ENCODE results near the gene PHLDB2.

DNA sequence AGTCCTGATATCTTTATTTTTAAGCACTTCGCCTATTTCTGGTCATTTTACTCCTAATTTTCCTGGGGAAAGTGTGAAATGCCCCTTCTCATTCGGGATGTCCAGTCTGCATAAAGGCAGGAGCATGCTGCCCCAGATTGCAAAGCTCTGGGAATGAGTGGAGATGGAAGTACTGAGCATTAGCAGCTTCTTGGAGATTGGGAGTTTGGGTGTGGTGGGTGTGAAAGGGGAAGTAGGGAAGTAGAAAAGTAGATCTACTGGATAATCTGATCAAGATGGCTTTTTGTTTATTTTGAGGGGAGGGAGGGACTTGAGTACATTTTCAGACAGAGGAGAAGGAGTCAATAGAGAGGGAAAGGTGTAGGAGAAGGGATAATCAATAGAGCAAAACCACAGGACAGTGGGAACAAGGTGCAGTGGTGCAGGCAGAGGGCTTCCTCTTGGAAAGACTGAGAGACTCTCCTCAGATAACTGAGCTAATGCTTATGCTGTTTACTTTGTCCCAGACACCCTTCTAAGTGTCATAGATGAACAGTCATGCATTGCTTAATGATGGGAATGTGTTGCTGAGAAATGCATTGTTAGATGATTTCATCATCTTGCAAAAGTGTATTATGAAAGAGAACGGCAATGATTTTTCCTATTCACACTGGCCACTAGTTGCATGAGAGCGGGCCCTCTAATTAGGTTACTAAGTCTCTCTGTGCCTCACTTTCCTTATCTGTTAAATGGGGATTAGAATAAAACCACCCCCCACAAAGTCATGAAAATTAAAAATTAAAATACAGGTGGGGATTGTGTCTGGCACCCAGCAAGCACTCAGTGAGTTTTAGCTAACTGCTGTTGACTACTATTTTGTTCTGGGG, 45.5 kb downstream of the PHLDB2 start:
- TF ChIP-seq OSR1 (CRISPR knock-in tag; IDR thresholded peaks at IDR 0.05) (no peak), PATZ1 (CRISPR knock-in tag; IDR thresholded peaks at IDR 0.05; ENCODE audit: borderline replicate concordance) (no peak), ZNF8 (CRISPR knock-in tag; IDR thresholded peaks at IDR 0.05) (no peak), ESRRG (CRISPR knock-in tag; IDR thresholded peaks at IDR 0.05) (no peak), CSDC2 (CRISPR knock-in tag; IDR thresholded peaks at IDR 0.05) (no peak), ZNF565 (CRISPR knock-in tag; conservative IDR thresholded peaks at IDR 0.05; ENCODE audit: low read depth) (no peak), ISL1 (CRISPR knock-in tag; IDR thresholded peaks at IDR 0.05) (no peak), ARNTL (CRISPR knock-in tag; IDR thresholded peaks at IDR 0.05; ENCODE audit: borderline replicate concordance, low read depth) (no peak), TCF4 (CRISPR knock-in tag; IDR thresholded peaks at IDR 0.05; ENCODE audit: borderline replicate concordance) (no peak), TOX (CRISPR knock-in tag; IDR thresholded peaks at IDR 0.05; ENCODE audit: borderline replicate concordance) (no peak), GLIS3 (CRISPR knock-in tag; IDR thresholded peaks at IDR 0.05) (no peak)
- TF ChIP-seq, protein P1, sequence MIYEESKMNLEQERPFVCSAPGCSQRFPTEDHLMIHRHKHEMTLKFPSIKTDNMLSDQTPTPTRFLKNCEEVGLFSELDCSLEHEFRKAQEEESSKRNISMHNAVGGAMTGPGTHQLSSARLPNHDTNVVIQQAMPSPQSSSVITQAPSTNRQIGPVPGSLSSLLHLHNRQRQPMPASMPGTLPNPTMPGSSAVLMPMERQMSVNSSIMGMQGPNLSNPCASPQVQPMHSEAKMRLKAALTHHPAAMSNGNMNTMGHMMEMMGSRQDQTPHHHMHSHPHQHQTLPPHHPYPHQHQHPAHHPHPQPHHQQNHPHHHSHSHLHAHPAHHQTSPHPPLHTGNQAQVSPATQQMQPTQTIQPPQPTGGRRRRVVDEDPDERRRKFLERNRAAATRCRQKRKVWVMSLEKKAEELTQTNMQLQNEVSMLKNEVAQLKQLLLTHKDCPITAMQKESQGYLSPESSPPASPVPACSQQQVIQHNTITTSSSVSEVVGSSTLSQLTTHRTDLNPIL (CRISPR knock-in tag; IDR thresholded peaks at IDR 0.05; ENCODE audit: low read depth): no peak
